Hepatocyte (in vitro differentiated cells): ENCODE results near the gene CMIP. TPM values are rescaled to one million over a fixed set of nuclear protein-coding genes. Genes with fewer than 3 reads are reported as not detected.

Experiments used
- DNase-seq: peaks from one replicate; pipeline ENCODE4 v3.0.0-alpha.2; 2016; ENCODE audit warnings: low spot score
- H2AFZ ChIP-seq: fragments of 200-600 bp; sonication (generic); 2 replicates; pipeline ENCODE4 v1.6.0; 2016; ENCODE audit warnings: antibody characterized with exemption, mild to moderate bottlenecking
- H3K27ac ChIP-seq: fragments of 200-600 bp; sonication (generic); 2 replicates; pipeline ENCODE4 v1.5.1; 2016; ENCODE audit warnings: mild to moderate bottlenecking
- H3K27me3 ChIP-seq: fragments of 200-600 bp; sonication (generic); 2 replicates; pipeline ENCODE4 v1.6.1; 2016
- H3K36me3 ChIP-seq: fragments of 200-600 bp; sonication (generic); replicated peaks from 2 replicates; pipeline ENCODE4 v1.5.1; 2016; ENCODE audit warnings: low read depth; ENCODE audit not compliant: insufficient read depth
- H3K4me1 ChIP-seq: fragments of 200-600 bp; sonication (generic); 2 replicates; pipeline ENCODE4 v1.5.1; 2016; ENCODE audit warnings: mild to moderate bottlenecking, moderate library complexity; ENCODE audit not compliant: insufficient read depth
- H3K4me2 ChIP-seq: fragments of 200-600 bp; sonication (generic); 2 replicates; pipeline ENCODE4 v1.6.0; 2016
- H3K4me3 ChIP-seq: fragments of 200-600 bp; sonication (generic); 2 replicates; pipeline ENCODE4 v1.5.1; 2016; ENCODE audit warnings: mild to moderate bottlenecking
- H3K79me2 ChIP-seq: fragments of 200-600 bp; sonication (generic); 2 replicates; pipeline ENCODE4 v1.6.0; 2017; ENCODE audit warnings: mild to moderate bottlenecking
- H3K9me2 ChIP-seq: fragments of 200-600 bp; sonication (generic); replicated peaks from 2 replicates; pipeline ENCODE4 v1.6.0; 2017; ENCODE audit warnings: mild to moderate bottlenecking; ENCODE audit not compliant: insufficient read depth
- H3K9me3 ChIP-seq: fragments of 200-600 bp; sonication (generic); 2 replicates; pipeline ENCODE4 v1.5.1; 2016; ENCODE audit warnings: low read depth, mild to moderate bottlenecking
- H4K20me1 ChIP-seq: fragments of 200-600 bp; sonication (generic); 2 replicates; pipeline ENCODE4 v1.6.0; 2016; ENCODE audit warnings: mild to moderate bottlenecking; ENCODE audit not compliant: insufficient read depth, poor library complexity, severe bottlenecking
- CTCF ChIP-seq: fragments of 200-600 bp; sonication (generic); IDR thresholded peaks from 2 replicates; pipeline ENCODE4 v1.5.1; 2016; ENCODE audit warnings: antibody characterized with exemption, mild to moderate bottlenecking; ENCODE audit not compliant: poor library complexity
- EZH2 ChIP-seq: fragments of 200-600 bp; sonication (generic); IDR thresholded peaks from 2 replicates; pipeline ENCODE4 v1.6.1; 2016; ENCODE audit warnings: antibody characterized with exemption, mild to moderate bottlenecking, borderline replicate concordance
- EZH2phosphoT487 ChIP-seq: fragments of 200-600 bp; sonication (generic); IDR thresholded peaks from one replicate; pipeline ENCODE4 v1.6.1; 2018; ENCODE audit warnings: antibody characterized with exemption, mild to moderate bottlenecking, low read depth, moderate library complexity; ENCODE audit not compliant: unreplicated experiment, severe bottlenecking
- WGBS: methylation state at CpG from one replicate; pipeline ENCODE4 v1.1.6; 2016; ENCODE audit warnings: low lambda C conversion rate; ENCODE audit errors: missing lambda C conversion rate; 5-methylcytosine and 5-hydroxymethylcytosine counted together
- microRNA-seq: library from miRNA; unstranded; fragments of <30 nt; microRNA quantifications from one replicate; pipeline ENCODE4, GENCODE V29; 2017
- polyA plus RNA-seq: library from polyadenylated mRNA; unstranded; fragments of >200 nt; fragmentation: Nextera tagmentation; extraction: Ambion mirVana; gene quantifications from 2 replicates; pipeline ENCODE4 v1.2.1, GENCODE V29; 2016
- small RNA-seq: library from RNA; depleted of rRNA; stranded (forward); fragments of <200 nt; gene quantifications from one replicate; pipeline ENCODE3, GENCODE V24; 2014
- total RNA-seq: library from RNA; depleted of rRNA; stranded (reverse); fragments of >200 nt; gene quantifications from 2 replicates; pipeline ENCODE4 v1.2.3, GENCODE V29; 2014

Gene CMIP
- total and polyA plus RNA-seq, 2 experiments from 2014 or later, result 5.8 to 17.8 TPM

GRCh38 chr16:81756615-81757356 lies 312.2 kb downstream of the CMIP start:
- no peak overlapping the region for H3K4me2 ChIP-seq
- no peak overlapping the region for H2AFZ ChIP-seq
- no peak for DNase-seq
- H3K27ac ChIP-seq, result no peak overlapping the region
- WGBS, result 65% methylated on average over 9 of the region's 9 CpGs
- no peaks in the 10 kb centered on the region for H3K79me2 ChIP-seq
- no peaks in the 10 kb centered on the region for H4K20me1 ChIP-seq
- H3K4me3 ChIP-seq, result no peak overlapping the region
- no peaks in the 10 kb centered on the region for H3K36me3 ChIP-seq
- H3K9me3 ChIP-seq, result no peaks in the 10 kb centered on the region
- H3K9me2 ChIP-seq, result no peaks in the 10 kb centered on the region
- H3K4me1 ChIP-seq, result no peaks in the 10 kb centered on the region
- H3K27me3 ChIP-seq, result no peaks in the 10 kb centered on the region
- TF ChIP-seq EZH2 (no peak), EZH2phosphoT487 (no peak), CTCF (no peak)

GRCh38 chr16:81758376-81758775 lies 313.8 kb downstream of the CMIP start:
- Histone ChIP-seq H3K9me2 (no peaks in the 10 kb centered on the region), H3K9me3 (no peaks in the 10 kb centered on the region), H4K20me1 (no peaks in the 10 kb centered on the region), H3K4me1 (no peaks in the 10 kb centered on the region), H3K4me3 (no peak overlapping the region), H2AFZ (no peak overlapping the region), H3K79me2 (no peaks in the 10 kb centered on the region), H3K27ac (no peak overlapping the region), H3K4me2 (no peak overlapping the region), H3K27me3 (no peaks in the 10 kb centered on the region), H3K36me3 (no peaks in the 10 kb centered on the region)
- no peak for DNase-seq
- WGBS, result 32% methylated on average over 2 of the region's 2 CpGs
- no peak for TF ChIP-seq CTCF
- TF ChIP-seq EZH2phosphoT487, result no peak
- no peak for TF ChIP-seq EZH2

Small RNA genes within 50 kb of the gene (microRNA-seq; reads per million reads assigned to microRNA genes)
- gene MIR6504 (not detected), gene MIR7854 (not detected)

Small RNA genes within 50 kb of the gene (small RNA-seq; reads per million reads assigned to genes)
- gene MIR6504 (not detected), gene MIR7854 (not detected)

Other genes with a start within 250 kb of the CMIP start
- 2.0 and 2.4 TPM in 2 replicates for gene BCO1, start 206.1 kb upstream of the CMIP start, total RNA-seq
- gene BCO1, start 206.1 kb upstream of the CMIP start, polyA plus RNA-seq, result 1.4 and 1.6 TPM in 2 replicates
- gene GAN, start 129.8 kb upstream of the CMIP start, total RNA-seq, result 10.9 TPM in 2 replicates
- gene GAN, start 129.8 kb upstream of the CMIP start, polyA plus RNA-seq, result 2.1 and 3.4 TPM in 2 replicates